Measurements from ENCODE around the gene RGS10.

DNA sequence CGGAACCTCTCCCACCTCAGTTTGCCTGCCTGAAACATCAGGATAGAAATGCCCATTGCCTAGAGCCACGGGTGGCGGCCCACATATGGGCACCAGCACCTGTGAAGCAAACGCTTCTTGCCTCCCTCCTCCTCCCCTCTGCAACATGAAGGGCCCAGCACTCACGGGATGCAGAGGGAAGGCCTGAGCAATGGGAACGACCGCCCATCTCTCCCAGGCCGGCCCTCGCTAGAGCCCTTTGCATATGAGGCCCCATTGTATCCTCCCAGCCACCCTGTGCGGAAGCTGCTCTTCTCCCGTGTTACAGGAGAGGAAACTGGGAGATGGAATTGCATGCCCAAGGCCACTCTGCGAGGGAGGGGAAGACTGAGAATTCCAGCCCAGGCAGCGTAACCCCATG is 88.2 kb downstream of the RGS10 start:
- TF ChIP-seq POLR2AphosphoS5 (IDR thresholded peaks at IDR 0.05), result no peak
- no peak for TF ChIP-seq EP300 (IDR thresholded peaks at IDR 0.05)
- TF ChIP-seq, protein P1, sequence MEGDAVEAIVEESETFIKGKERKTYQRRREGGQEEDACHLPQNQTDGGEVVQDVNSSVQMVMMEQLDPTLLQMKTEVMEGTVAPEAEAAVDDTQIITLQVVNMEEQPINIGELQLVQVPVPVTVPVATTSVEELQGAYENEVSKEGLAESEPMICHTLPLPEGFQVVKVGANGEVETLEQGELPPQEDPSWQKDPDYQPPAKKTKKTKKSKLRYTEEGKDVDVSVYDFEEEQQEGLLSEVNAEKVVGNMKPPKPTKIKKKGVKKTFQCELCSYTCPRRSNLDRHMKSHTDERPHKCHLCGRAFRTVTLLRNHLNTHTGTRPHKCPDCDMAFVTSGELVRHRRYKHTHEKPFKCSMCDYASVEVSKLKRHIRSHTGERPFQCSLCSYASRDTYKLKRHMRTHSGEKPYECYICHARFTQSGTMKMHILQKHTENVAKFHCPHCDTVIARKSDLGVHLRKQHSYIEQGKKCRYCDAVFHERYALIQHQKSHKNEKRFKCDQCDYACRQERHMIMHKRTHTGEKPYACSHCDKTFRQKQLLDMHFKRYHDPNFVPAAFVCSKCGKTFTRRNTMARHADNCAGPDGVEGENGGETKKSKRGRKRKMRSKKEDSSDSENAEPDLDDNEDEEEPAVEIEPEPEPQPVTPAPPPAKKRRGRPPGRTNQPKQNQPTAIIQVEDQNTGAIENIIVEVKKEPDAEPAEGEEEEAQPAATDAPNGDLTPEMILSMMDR (IDR thresholded peaks at IDR 0.05), result no peak
- TF ChIP-seq POLR2A (IDR thresholded peaks at IDR 0.05), result no peak

Data from sigmoid colon (tissue), 4 donors.